ENCODE results near the gene CAMSAP1. TPM values are rescaled to one million over a fixed set of nuclear protein-coding genes. Genes with fewer than 3 reads are reported as not detected.

The CAMSAP1 gene
- total RNA-seq, 1 experiment from 2014 or later = 24.8 TPM

DNA sequence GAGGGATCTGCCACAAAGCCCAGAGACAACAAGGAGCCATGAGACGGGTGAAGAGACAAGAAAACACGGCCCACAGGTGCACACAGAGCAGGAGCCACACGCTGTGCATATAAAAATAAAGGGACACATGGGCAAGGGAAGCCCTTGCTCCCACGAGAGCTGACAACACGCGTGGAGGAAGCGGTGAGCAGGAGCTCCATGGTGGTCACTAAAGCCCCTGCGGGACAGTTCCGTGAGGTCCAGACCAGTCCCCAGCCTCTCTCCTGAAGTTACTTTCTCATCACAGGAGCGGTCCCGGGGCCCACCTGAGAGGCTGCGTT, 90.7 kb downstream of the CAMSAP1 start:
- H3K27ac ChIP-seq (ENCODE audit: low read length) = no peak overlapping the region
- ChIA-PET POLR2A (no interaction called here), CTCF (no interaction called here)
- TF ChIP-seq, protein P1, sequence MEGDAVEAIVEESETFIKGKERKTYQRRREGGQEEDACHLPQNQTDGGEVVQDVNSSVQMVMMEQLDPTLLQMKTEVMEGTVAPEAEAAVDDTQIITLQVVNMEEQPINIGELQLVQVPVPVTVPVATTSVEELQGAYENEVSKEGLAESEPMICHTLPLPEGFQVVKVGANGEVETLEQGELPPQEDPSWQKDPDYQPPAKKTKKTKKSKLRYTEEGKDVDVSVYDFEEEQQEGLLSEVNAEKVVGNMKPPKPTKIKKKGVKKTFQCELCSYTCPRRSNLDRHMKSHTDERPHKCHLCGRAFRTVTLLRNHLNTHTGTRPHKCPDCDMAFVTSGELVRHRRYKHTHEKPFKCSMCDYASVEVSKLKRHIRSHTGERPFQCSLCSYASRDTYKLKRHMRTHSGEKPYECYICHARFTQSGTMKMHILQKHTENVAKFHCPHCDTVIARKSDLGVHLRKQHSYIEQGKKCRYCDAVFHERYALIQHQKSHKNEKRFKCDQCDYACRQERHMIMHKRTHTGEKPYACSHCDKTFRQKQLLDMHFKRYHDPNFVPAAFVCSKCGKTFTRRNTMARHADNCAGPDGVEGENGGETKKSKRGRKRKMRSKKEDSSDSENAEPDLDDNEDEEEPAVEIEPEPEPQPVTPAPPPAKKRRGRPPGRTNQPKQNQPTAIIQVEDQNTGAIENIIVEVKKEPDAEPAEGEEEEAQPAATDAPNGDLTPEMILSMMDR (IDR thresholded peaks at IDR 0.05) = no peak
- TF ChIP-seq SIN3A (IDR thresholded peaks at IDR 0.05; ENCODE audit: borderline replicate concordance, insufficient read depth, low read depth, low read length) (no peak), POLR2AphosphoS5 (IDR thresholded peaks at IDR 0.05; ENCODE audit: low read depth, low read length) (no peak), TCF7L2 (IDR thresholded peaks at IDR 0.05; ENCODE audit: low read depth, low read length) (no peak)
- TF ChIP-seq, protein P2, sequence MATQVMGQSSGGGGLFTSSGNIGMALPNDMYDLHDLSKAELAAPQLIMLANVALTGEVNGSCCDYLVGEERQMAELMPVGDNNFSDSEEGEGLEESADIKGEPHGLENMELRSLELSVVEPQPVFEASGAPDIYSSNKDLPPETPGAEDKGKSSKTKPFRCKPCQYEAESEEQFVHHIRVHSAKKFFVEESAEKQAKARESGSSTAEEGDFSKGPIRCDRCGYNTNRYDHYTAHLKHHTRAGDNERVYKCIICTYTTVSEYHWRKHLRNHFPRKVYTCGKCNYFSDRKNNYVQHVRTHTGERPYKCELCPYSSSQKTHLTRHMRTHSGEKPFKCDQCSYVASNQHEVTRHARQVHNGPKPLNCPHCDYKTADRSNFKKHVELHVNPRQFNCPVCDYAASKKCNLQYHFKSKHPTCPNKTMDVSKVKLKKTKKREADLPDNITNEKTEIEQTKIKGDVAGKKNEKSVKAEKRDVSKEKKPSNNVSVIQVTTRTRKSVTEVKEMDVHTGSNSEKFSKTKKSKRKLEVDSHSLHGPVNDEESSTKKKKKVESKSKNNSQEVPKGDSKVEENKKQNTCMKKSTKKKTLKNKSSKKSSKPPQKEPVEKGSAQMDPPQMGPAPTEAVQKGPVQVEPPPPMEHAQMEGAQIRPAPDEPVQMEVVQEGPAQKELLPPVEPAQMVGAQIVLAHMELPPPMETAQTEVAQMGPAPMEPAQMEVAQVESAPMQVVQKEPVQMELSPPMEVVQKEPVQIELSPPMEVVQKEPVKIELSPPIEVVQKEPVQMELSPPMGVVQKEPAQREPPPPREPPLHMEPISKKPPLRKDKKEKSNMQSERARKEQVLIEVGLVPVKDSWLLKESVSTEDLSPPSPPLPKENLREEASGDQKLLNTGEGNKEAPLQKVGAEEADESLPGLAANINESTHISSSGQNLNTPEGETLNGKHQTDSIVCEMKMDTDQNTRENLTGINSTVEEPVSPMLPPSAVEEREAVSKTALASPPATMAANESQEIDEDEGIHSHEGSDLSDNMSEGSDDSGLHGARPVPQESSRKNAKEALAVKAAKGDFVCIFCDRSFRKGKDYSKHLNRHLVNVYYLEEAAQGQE (IDR thresholded peaks at IDR 0.05; ENCODE audit: insufficient read depth in 1 of 2, low read depth in 2 of 2, low read length in 1 of 2) = no peak
- intact Hi-C loops (cut with micrococcal nuclease; ENCODE audit: unreplicated experiment) (no loop called here), in situ Hi-C loops (cut with HindIII; ENCODE audit: low pct_unique_long_range_greater_than_20kb, low sequenced_read_pairs) (no loop called here)
- H3K27me3 ChIP-seq (ENCODE audit: control insufficient read depth, insufficient read depth, low read length) = no peaks in the 10 kb centered on the region
- no peaks in the 10 kb centered on the region for H3K36me3 ChIP-seq (ENCODE audit: control insufficient read depth, insufficient read depth, low read length)
- no peaks in the 10 kb centered on the region for H3K4me1 ChIP-seq (ENCODE audit: control insufficient read depth, insufficient read depth, low read length)
- DNase-seq (ENCODE audit: low read depth, low spot score) (no peak), ATAC-seq (no peak)
- H3K9me3 ChIP-seq (ENCODE audit: control insufficient read depth, insufficient read depth, low read depth, low read length) = no peaks in the 10 kb centered on the region
- BruUV-seq (replicated peaks) = no TSS peak
- no peak overlapping the region for H3K4me3 ChIP-seq (ENCODE audit: low read depth in 2 of 2, low read length in 2 of 2)

DNA sequence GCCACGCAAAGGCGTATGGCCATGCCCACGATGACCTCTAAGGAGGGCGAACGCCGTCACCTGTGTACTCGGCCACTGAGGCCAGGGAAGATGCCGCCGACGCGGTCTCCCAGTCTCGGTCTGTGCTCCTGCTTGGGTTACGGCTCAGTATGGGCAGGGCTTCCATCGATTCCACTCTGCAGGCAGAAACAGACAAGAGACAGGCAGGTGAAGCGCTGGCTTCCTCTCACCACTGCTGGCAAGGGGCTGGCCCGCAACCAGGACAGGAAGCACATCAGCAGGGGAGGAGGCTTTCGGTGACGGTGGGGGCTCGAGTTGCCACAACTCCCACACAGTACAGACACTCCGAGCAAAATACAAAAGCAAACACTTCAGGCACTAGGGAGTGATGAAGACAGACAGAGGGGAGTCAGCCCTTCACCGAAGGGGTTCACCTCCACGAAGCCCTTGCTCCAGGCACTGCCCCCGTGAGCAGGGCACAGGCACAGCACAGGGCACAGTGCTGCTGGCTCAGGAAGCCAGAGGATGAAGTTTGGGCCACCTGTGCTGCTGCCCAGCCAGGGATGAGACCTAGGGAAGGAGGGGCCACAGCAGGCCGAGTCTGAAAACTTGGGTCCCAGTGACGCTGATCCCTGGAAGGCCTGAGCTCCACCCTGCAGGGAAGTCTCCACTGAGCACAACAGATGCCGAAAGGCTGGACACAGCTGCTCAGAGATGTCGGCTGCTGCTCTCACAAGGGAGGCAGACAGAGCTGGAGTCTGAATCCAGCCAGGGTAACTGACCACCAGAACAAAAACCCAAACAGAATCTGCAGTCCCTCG, 91.3 kb downstream of the CAMSAP1 start:
- POLR2A ChIA-PET = no interaction called here

DNA sequence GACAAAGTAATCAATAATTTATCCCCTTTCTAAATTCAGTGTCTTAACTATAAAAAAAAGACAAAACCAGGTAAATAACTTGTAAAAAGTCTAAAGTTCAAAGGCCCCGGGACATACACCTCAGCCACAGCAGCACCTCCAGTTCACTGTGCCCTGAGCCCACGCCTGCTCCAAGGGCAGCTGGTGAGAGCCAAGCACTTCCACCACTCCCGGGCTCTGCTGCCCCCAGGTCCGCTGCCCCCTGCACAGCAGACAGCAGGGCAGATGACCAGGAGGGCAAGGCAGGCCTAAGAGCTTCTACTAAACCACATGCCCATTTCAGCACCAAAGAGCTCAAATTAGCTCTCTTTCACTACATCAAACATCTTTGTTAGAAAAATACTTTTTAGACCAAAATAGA, 91.9 kb downstream of the CAMSAP1 start:
- H3K27ac ChIP-seq (ENCODE audit: low read length) = no peak overlapping the region
- no peaks in the 10 kb centered on the region for H3K9me3 ChIP-seq (ENCODE audit: control insufficient read depth, insufficient read depth, low read depth, low read length)
- H3K36me3 ChIP-seq (ENCODE audit: control insufficient read depth, insufficient read depth, low read length) = no peaks in the 10 kb centered on the region
- ChIA-PET POLR2A (no interaction called here), CTCF (no interaction called here)
- DNase-seq (ENCODE audit: low read depth, low spot score) = no peak
- no peaks in the 10 kb centered on the region for H3K27me3 ChIP-seq (ENCODE audit: control insufficient read depth, insufficient read depth, low read length)
- no peak for ATAC-seq
- no peaks in the 10 kb centered on the region for H3K4me1 ChIP-seq (ENCODE audit: control insufficient read depth, insufficient read depth, low read length)
- no peak overlapping the region for H3K4me3 ChIP-seq (ENCODE audit: low read depth in 2 of 2, low read length in 2 of 2)
- intact Hi-C loops (cut with micrococcal nuclease; ENCODE audit: unreplicated experiment) = no loop called here
- TF ChIP-seq TCF7L2 (IDR thresholded peaks at IDR 0.05; ENCODE audit: low read depth, low read length) = no peak
- no peak for TF ChIP-seq POLR2AphosphoS5 (IDR thresholded peaks at IDR 0.05; ENCODE audit: low read depth, low read length)
- TF ChIP-seq, protein P2 (IDR thresholded peaks at IDR 0.05; ENCODE audit: insufficient read depth in 1 of 2, low read depth in 2 of 2, low read length in 1 of 2) = no peak
- TF ChIP-seq, protein P1 (IDR thresholded peaks at IDR 0.05) = no peak
- no peak for TF ChIP-seq SIN3A (IDR thresholded peaks at IDR 0.05; ENCODE audit: borderline replicate concordance, insufficient read depth, low read depth, low read length)
- BruUV-seq (replicated peaks) = no TSS peak
- in situ Hi-C loops (cut with HindIII; ENCODE audit: low pct_unique_long_range_greater_than_20kb, low sequenced_read_pairs) = no loop called here

More for the DNA sequence above, 91.3 kb downstream of the CAMSAP1 start:
- ATAC-seq (no peak), DNase-seq (ENCODE audit: low read depth, low spot score) (no peak)
- CTCF ChIA-PET = no interaction called here
- in situ Hi-C loops (cut with HindIII; ENCODE audit: low pct_unique_long_range_greater_than_20kb, low sequenced_read_pairs) (no loop called here), intact Hi-C loops (cut with micrococcal nuclease; ENCODE audit: unreplicated experiment) (no loop called here)
- no peak overlapping the region for H3K4me3 ChIP-seq (ENCODE audit: low read depth in 2 of 2, low read length in 2 of 2)
- no peak for TF ChIP-seq SIN3A (IDR thresholded peaks at IDR 0.05; ENCODE audit: borderline replicate concordance, insufficient read depth, low read depth, low read length)
- TF ChIP-seq TCF7L2 (IDR thresholded peaks at IDR 0.05; ENCODE audit: low read depth, low read length) = no peak
- no peaks in the 10 kb centered on the region for H3K9me3 ChIP-seq (ENCODE audit: control insufficient read depth, insufficient read depth, low read depth, low read length)
- H3K36me3 ChIP-seq (ENCODE audit: control insufficient read depth, insufficient read depth, low read length) = no peaks in the 10 kb centered on the region
- no peaks in the 10 kb centered on the region for H3K27me3 ChIP-seq (ENCODE audit: control insufficient read depth, insufficient read depth, low read length)
- H3K4me1 ChIP-seq (ENCODE audit: control insufficient read depth, insufficient read depth, low read length) = no peaks in the 10 kb centered on the region
- H3K27ac ChIP-seq (ENCODE audit: low read length) = no peak overlapping the region
- no TSS peak for BruUV-seq (replicated peaks)
